Measurements from ENCODE around the gene CBLC.

CBLC gene
- total RNA-seq = 0 reads per million in 9 experiments

GRCh38 chr19:44777715-44778347 lies at the start of gene CBLC:
CBLC (plus strand) TSS chr19:44777890; CDS start chr19:44777932, 42 bp downstream.
- Mint-ChIP-seq H3K4me3 (no peak within 1 kb of the TSS), H3K9me3 (no peaks in the 10 kb centered on the region), H3K27ac (no peak within 1 kb of the TSS), H3K36me3 (ENCODE audit: insufficient read depth) (no peaks in the 10 kb centered on the region), H3K4me1 (ENCODE audit: low read depth in 2 of 2) (no peaks in the 10 kb centered on the region), H3K27me3 (peaks cover 0 to 6% of the 10 kb centered on the region in 2 donors)
- no peak for DNase-seq
- ATAC-seq (replicated peaks) = no peak

- H3K4me1 Mint-ChIP-seq (ENCODE audit: low read depth in 2 of 2) = peaks cover 7 to 15% of the 10 kb centered on the region in 2 donors
- peak overlapping the region; percentile 16 to 65 for H3K27ac Mint-ChIP-seq
- H3K27me3 Mint-ChIP-seq = peaks cover 0 to under 1% of the 10 kb centered on the region in 2 donors
- DNase-seq = no peak
- no peak for ATAC-seq (replicated peaks)
- H3K36me3 Mint-ChIP-seq (ENCODE audit: insufficient read depth) = peaks cover 3% of the 10 kb centered on the region
- no peaks in the 10 kb centered on the region for H3K9me3 Mint-ChIP-seq
- H3K4me3 Mint-ChIP-seq = peak overlapping the region in 1 of 2 donors; percentile 15
These were observed 49.5 kb upstream of the CBLC start for GRCh38 chr19:44728178-44728577.

- H3K27ac Mint-ChIP-seq = no peak overlapping the region
- H3K36me3 Mint-ChIP-seq (ENCODE audit: insufficient read depth) = no peaks in the 10 kb centered on the region
- no peaks in the 10 kb centered on the region for H3K9me3 Mint-ChIP-seq
- ATAC-seq (replicated peaks) = no peak
- H3K27me3 Mint-ChIP-seq = no peaks in the 10 kb centered on the region
- peaks cover 1 to 8% of the 10 kb centered on the region in 2 donors for H3K4me1 Mint-ChIP-seq (ENCODE audit: low read depth in 2 of 2)
- no peak for DNase-seq
- H3K4me3 Mint-ChIP-seq = no peak overlapping the region
These were observed 48.1 kb upstream of the CBLC start for GRCh38 chr19:44729516-44730033.

- Mint-ChIP-seq H3K9me3 (no peaks in the 10 kb centered on the region), H3K36me3 (ENCODE audit: insufficient read depth) (peaks cover 3% of the 10 kb centered on the region), H3K4me3 (no peak overlapping the region), H3K4me1 (ENCODE audit: low read depth in 2 of 2) (peaks cover 1 to 11% of the 10 kb centered on the region in 2 donors), H3K27ac (no peak overlapping the region), H3K27me3 (no peaks in the 10 kb centered on the region)
- DNase-seq (no peak), ATAC-seq (replicated peaks) (no peak)
These were observed 46.6 kb upstream of the CBLC start for GRCh38 chr19:44731081-44731480.

- Mint-ChIP-seq H3K9me3 (no peaks in the 10 kb centered on the region), H3K27ac (no peak overlapping the region), H3K4me1 (ENCODE audit: low read depth in 2 of 2) (peaks cover 1 to 11% of the 10 kb centered on the region in 2 donors), H3K4me3 (no peak overlapping the region), H3K27me3 (no peaks in the 10 kb centered on the region), H3K36me3 (ENCODE audit: insufficient read depth) (peaks cover 3% of the 10 kb centered on the region)
- no peak for ATAC-seq (replicated peaks)
- no peak for DNase-seq
These were observed 46.1 kb upstream of the CBLC start for GRCh38 chr19:44731622-44732021.

GRCh38 chr19:44732235-44733014 lies 45.3 kb upstream of the CBLC start:
- peaks cover 9 to 18% of the 10 kb centered on the region in 2 donors for H3K4me1 Mint-ChIP-seq (ENCODE audit: low read depth in 2 of 2)
- H3K9me3 Mint-ChIP-seq = no peaks in the 10 kb centered on the region
- no peaks in the 10 kb centered on the region for H3K27me3 Mint-ChIP-seq
- H3K36me3 Mint-ChIP-seq (ENCODE audit: insufficient read depth) = peaks cover 3% of the 10 kb centered on the region
- H3K27ac Mint-ChIP-seq = no peak overlapping the region
- no peak for DNase-seq
- ATAC-seq (replicated peaks) = no peak
- no peak overlapping the region for H3K4me3 Mint-ChIP-seq

GRCh38 chr19:44734357-44734756 lies 43.3 kb upstream of the CBLC start:
- peaks cover 13% of the 10 kb centered on the region in 2 donors for H3K4me1 Mint-ChIP-seq (ENCODE audit: low read depth in 2 of 2)
- ATAC-seq (replicated peaks) = no peak
- no peaks in the 10 kb centered on the region for H3K27me3 Mint-ChIP-seq
- no peak for DNase-seq
- no peak overlapping the region for H3K27ac Mint-ChIP-seq
- no peaks in the 10 kb centered on the region for H3K9me3 Mint-ChIP-seq
- no peak overlapping the region for H3K4me3 Mint-ChIP-seq
- peaks cover 3% of the 10 kb centered on the region for H3K36me3 Mint-ChIP-seq (ENCODE audit: insufficient read depth)

GRCh38 chr19:44735011-44735410 lies 42.7 kb upstream of the CBLC start:
- DNase-seq (no peak), ATAC-seq (replicated peaks) (no peak)
- no peaks in the 10 kb centered on the region for H3K27me3 Mint-ChIP-seq
- H3K27ac Mint-ChIP-seq = no peak overlapping the region
- peaks cover 13% of the 10 kb centered on the region in 2 donors for H3K4me1 Mint-ChIP-seq (ENCODE audit: low read depth in 2 of 2)
- no peak overlapping the region for H3K4me3 Mint-ChIP-seq
- peaks cover 3% of the 10 kb centered on the region for H3K36me3 Mint-ChIP-seq (ENCODE audit: insufficient read depth)
- H3K9me3 Mint-ChIP-seq = no peaks in the 10 kb centered on the region

GRCh38 chr19:44737238-44738071 lies 40.2 kb upstream of the CBLC start:
- H3K36me3 Mint-ChIP-seq (ENCODE audit: insufficient read depth) = peaks cover 3% of the 10 kb centered on the region
- peak; percentile 64 for ATAC-seq (replicated peaks)
- no peaks in the 10 kb centered on the region for H3K27me3 Mint-ChIP-seq
- peak overlapping the region in 1 of 2 donors; percentile 73 for H3K27ac Mint-ChIP-seq
- peak overlapping the region in 1 of 2 donors; percentile 47 for H3K4me3 Mint-ChIP-seq
- H3K9me3 Mint-ChIP-seq = no peaks in the 10 kb centered on the region
- DNase-seq = no peak
- H3K4me1 Mint-ChIP-seq (ENCODE audit: low read depth in 2 of 2) = peaks cover 13% of the 10 kb centered on the region in 2 donors

- ATAC-seq (replicated peaks) (no peak), DNase-seq (no peak)
- no peak overlapping the region for H3K4me3 Mint-ChIP-seq
- H3K36me3 Mint-ChIP-seq (ENCODE audit: insufficient read depth) = peaks cover 3% of the 10 kb centered on the region
- no peak overlapping the region for H3K27ac Mint-ChIP-seq
- no peaks in the 10 kb centered on the region for H3K27me3 Mint-ChIP-seq
- H3K4me1 Mint-ChIP-seq (ENCODE audit: low read depth in 2 of 2) = peaks cover 13 to 17% of the 10 kb centered on the region in 2 donors
- no peaks in the 10 kb centered on the region for H3K9me3 Mint-ChIP-seq
These were observed 39.6 kb upstream of the CBLC start for GRCh38 chr19:44738136-44738535.

- Mint-ChIP-seq H3K9me3 (no peaks in the 10 kb centered on the region), H3K27me3 (no peaks in the 10 kb centered on the region), H3K4me3 (no peak overlapping the region), H3K4me1 (ENCODE audit: low read depth in 2 of 2) (peaks cover 13 to 17% of the 10 kb centered on the region in 2 donors), H3K36me3 (ENCODE audit: insufficient read depth) (peaks cover 3% of the 10 kb centered on the region), H3K27ac (peak overlapping the region; percentile 10 to 28)
- no peak for DNase-seq
- ATAC-seq (replicated peaks) = no peak
These were observed 38.8 kb upstream of the CBLC start for GRCh38 chr19:44738603-44739558.

- no peak overlapping the region for H3K4me3 Mint-ChIP-seq
- H3K9me3 Mint-ChIP-seq = no peaks in the 10 kb centered on the region
- peaks cover 3% of the 10 kb centered on the region for H3K36me3 Mint-ChIP-seq (ENCODE audit: insufficient read depth)
- DNase-seq (no peak), ATAC-seq (replicated peaks) (no peak)
- no peaks in the 10 kb centered on the region for H3K27me3 Mint-ChIP-seq
- H3K27ac Mint-ChIP-seq = peak overlapping the region in 1 of 2 donors; percentile 52
- H3K4me1 Mint-ChIP-seq (ENCODE audit: low read depth in 2 of 2) = peaks cover 10 to 17% of the 10 kb centered on the region in 2 donors
These were observed 37.3 kb upstream of the CBLC start for GRCh38 chr19:44740351-44740824.

All from effector memory CD8-positive, alpha-beta T cell (primary cell).